ENCODE results near the gene KCNK1. TPM values are rescaled to one million over a fixed set of nuclear protein-coding genes. Genes with fewer than 3 reads are reported as not detected.

The KCNK1 gene
- total and polyA plus RNA-seq, 4 donors: 2.5 to 12.3 (median 4.5) TPM

DNA sequence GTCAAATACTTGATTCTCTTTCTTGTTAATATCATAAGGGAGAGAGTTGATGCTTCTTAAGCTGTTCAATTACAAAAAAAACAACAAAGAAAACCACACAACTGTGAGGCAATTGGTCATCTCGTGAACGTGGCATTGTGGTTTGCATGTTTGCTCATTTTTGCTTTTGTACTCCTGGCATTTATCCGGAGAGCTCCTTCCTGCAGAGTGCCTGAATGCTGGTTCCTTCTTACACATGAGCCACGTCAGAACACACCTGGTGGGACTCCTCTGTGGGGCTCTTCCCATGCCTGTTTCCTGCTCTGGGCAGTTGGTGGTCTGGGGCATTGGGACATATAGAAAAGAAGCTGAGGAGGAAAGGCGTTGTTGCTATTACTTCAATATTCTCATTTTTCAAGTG lies 25.7 kb downstream of the KCNK1 start:
- TF ChIP-seq, protein P1, sequence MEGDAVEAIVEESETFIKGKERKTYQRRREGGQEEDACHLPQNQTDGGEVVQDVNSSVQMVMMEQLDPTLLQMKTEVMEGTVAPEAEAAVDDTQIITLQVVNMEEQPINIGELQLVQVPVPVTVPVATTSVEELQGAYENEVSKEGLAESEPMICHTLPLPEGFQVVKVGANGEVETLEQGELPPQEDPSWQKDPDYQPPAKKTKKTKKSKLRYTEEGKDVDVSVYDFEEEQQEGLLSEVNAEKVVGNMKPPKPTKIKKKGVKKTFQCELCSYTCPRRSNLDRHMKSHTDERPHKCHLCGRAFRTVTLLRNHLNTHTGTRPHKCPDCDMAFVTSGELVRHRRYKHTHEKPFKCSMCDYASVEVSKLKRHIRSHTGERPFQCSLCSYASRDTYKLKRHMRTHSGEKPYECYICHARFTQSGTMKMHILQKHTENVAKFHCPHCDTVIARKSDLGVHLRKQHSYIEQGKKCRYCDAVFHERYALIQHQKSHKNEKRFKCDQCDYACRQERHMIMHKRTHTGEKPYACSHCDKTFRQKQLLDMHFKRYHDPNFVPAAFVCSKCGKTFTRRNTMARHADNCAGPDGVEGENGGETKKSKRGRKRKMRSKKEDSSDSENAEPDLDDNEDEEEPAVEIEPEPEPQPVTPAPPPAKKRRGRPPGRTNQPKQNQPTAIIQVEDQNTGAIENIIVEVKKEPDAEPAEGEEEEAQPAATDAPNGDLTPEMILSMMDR (IDR thresholded peaks at IDR 0.05; ENCODE audit: low read depth, low read length, missing input control): no peak
- TF ChIP-seq REST (IDR thresholded peaks at IDR 0.05) (no peak), NR2F2 (IDR thresholded peaks at IDR 0.05) (no peak), ZBTB33 (IDR thresholded peaks at IDR 0.05) (no peak), RXRA (IDR thresholded peaks at IDR 0.05) (no peak), JUND (IDR thresholded peaks at IDR 0.05) (no peak), FOXA1 (IDR thresholded peaks at IDR 0.05) (no peak), MAX (IDR thresholded peaks at IDR 0.05) (no peak), TAF1 (conservative IDR thresholded peaks at IDR 0.05) (no peak), SP1 (IDR thresholded peaks at IDR 0.05) (no peak), YY1 (IDR thresholded peaks at IDR 0.05) (no peak), RAD21 (IDR thresholded peaks at IDR 0.05) (no peak), GABPA (IDR thresholded peaks at IDR 0.05 in 1 of 2, conservative IDR thresholded peaks at IDR 0.05 in 1 of 2) (no peak), HNF4A (conservative IDR thresholded peaks at IDR 0.05) (no peak), HNF4G (IDR thresholded peaks at IDR 0.05) (no peak), FOXA2 (IDR thresholded peaks at IDR 0.05) (no peak)
- TF ChIP-seq, protein P2, sequence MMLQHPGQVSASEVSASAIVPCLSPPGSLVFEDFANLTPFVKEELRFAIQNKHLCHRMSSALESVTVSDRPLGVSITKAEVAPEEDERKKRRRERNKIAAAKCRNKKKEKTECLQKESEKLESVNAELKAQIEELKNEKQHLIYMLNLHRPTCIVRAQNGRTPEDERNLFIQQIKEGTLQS (IDR thresholded peaks at IDR 0.05): no peak
- Histone ChIP-seq H3K9ac (ENCODE audit: low read depth in 1 of 2, low read length in 2 of 2) (no peak overlapping the region), H3K36me3 (ENCODE audit: control insufficient read depth in 4 of 4, insufficient read depth in 3 of 4, low read depth in 1 of 4, low read length in 3 of 4) (no peaks in the 10 kb centered on the region), H3K4me1 (ENCODE audit: control insufficient read depth in 4 of 4, insufficient read depth in 4 of 4, low read length in 3 of 4) (no peaks in the 10 kb centered on the region), H3K27ac (ENCODE audit: low read depth in 1 of 2, low read length in 2 of 2) (no peak overlapping the region), H3K27me3 (ENCODE audit: control insufficient read depth in 4 of 4, insufficient read depth in 4 of 4, low read length in 3 of 4) (no peaks in the 10 kb centered on the region), H3K4me3 (ENCODE audit: low read depth in 1 of 3, low read length in 3 of 3) (no peak overlapping the region), H3K9me3 (ENCODE audit: control insufficient read depth in 4 of 4, low read length in 3 of 4) (no peaks in the 10 kb centered on the region)
- DNase-seq (ENCODE audit: low spot score): no peak
- WGBS: 64% methylated on average over 5 of the region's 5 CpGs

- no peaks in the 10 kb centered on the region for H3K9me3 ChIP-seq (ENCODE audit: control insufficient read depth in 4 of 4, low read length in 3 of 4)
- no peaks in the 10 kb centered on the region for H3K36me3 ChIP-seq (ENCODE audit: control insufficient read depth in 4 of 4, insufficient read depth in 3 of 4, low read depth in 1 of 4, low read length in 3 of 4)
- DNase-seq (ENCODE audit: low spot score): no peak
- no peaks in the 10 kb centered on the region for H3K4me1 ChIP-seq (ENCODE audit: control insufficient read depth in 4 of 4, insufficient read depth in 4 of 4, low read length in 3 of 4)
- H3K27me3 ChIP-seq (ENCODE audit: control insufficient read depth in 4 of 4, insufficient read depth in 4 of 4, low read length in 3 of 4): no peaks in the 10 kb centered on the region
- H3K9ac ChIP-seq (ENCODE audit: low read depth in 1 of 2, low read length in 2 of 2): no peak overlapping the region
- WGBS: 95% methylated on average over 3 of the region's 3 CpGs
- H3K4me3 ChIP-seq (ENCODE audit: low read depth in 1 of 3, low read length in 3 of 3): no peak overlapping the region
- H3K27ac ChIP-seq (ENCODE audit: low read depth in 1 of 2, low read length in 2 of 2): no peak overlapping the region
- TF ChIP-seq NR2F2 (IDR thresholded peaks at IDR 0.05): no peak
- no peak for TF ChIP-seq REST (IDR thresholded peaks at IDR 0.05)
- TF ChIP-seq SP1 (IDR thresholded peaks at IDR 0.05): no peak
- TF ChIP-seq, protein P1 (IDR thresholded peaks at IDR 0.05; ENCODE audit: low read depth, low read length, missing input control): no peak
- no peak for TF ChIP-seq YY1 (IDR thresholded peaks at IDR 0.05)
- TF ChIP-seq JUND (IDR thresholded peaks at IDR 0.05): no peak
- TF ChIP-seq EGR1 (IDR thresholded peaks at IDR 0.05; ENCODE audit: low read depth in 2 of 2): no peak
- TF ChIP-seq MAX (IDR thresholded peaks at IDR 0.05): no peak
- TF ChIP-seq TAF1 (conservative IDR thresholded peaks at IDR 0.05): no peak
- no peak for TF ChIP-seq HNF4A (conservative IDR thresholded peaks at IDR 0.05)
These were observed 26.3 kb downstream of the KCNK1 start for GRCh38 chr1:233640179-233640578.

Measured in liver (tissue), 9 donors.